ENCODE data around the gene NCK1.
"Not testable (repeated sequence)": the region's sequence is repeated elsewhere in the genome, so short reads cannot be mapped to it uniquely, and the experiment has no call there.

NCK1 gene

DNA sequence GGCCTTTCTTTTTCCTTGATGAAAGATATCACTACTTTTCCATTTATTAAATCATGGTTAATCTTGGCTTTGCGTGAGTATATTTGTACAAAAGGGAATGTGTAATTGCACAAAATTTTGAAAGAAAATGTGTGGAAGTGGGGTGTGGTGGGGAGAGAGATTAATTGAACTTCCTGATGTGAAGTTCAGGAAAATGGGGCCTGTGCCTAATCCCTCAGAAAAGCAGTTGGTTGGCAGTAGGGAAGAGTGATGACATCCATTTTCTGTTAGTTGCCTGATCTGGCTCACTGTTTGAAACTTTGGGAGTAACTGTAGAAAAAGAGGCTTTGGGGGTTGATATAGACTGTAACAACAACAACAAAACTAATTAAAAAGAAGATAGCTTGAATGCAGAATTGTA, 85.0 kb downstream of the NCK1 start:
- no peak for DNase-seq (ENCODE audit: low read depth, low spot score)

DNA sequence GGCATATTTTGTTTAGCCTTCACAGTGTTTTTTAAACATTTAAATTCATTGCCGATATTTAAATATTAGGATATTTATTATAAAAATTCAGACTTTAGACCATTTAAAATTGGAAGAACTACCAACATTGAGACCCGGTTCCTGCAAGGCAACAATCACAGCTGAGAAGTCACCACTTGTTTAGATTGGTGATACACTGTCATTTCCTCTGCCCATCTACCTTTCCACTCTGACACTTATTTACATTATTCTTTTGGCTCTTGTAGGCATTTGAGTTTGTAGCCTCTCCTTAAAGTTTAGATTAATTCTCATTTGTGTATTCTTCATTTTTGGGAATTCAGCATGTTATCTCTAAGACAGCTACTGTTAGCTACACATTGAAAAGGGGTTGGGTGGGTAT, 85.5 kb downstream of the NCK1 start:
- DNase-seq (ENCODE audit: low read depth, low spot score): no peak

GRCh38 chr3:136949146-136949545, 87.1 kb downstream of the NCK1 start:
- DNase-seq (ENCODE audit: low read depth, low spot score): no peak

DNA sequence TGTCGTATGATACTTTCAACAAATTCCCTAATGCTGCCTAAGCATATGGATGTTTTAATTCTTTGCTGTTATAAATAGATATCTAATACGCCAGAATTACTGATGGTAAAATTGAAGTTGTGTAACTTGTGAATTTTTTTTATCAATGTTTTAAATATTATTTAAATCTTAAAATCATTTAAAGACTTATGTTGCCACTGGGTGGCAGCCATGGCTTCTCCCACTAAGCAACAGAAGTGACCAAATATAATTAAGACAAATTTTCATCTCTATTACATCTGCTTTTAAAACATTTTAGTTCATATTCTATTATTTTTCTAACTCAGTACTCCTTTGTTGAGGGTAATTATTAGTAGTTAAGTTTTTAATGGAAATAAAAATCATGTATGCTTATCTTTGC, 87.7 kb downstream of the NCK1 start:
- DNase-seq (ENCODE audit: low read depth, low spot score): no peak

- DNase-seq (ENCODE audit: low read depth, low spot score): no peak
Measured at GRCh38 chr3:136950623-136951022, 88.6 kb downstream of the NCK1 start.

- DNase-seq (ENCODE audit: low read depth, low spot score): no peak
Measured at GRCh38 chr3:136952292-136952691, 90.3 kb downstream of the NCK1 start.

DNA sequence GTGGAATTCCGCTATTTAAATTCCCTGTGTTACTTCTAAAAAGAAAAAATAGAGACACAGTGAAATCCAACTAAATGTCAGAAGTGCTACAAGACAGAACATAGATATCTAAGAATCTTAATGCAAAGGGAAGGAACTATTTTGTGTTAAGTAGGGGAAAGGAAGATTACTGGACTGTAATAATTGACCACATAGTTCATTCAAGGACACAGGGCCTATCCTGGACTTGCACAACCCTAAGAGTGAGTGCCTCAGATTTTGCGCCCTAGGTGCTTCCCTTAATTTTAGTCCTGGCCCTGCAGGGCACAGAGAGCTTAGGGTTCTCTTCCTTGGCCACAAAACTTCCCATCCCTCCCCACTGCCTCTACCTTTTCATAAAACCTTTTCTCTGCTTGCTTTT, 92.2 kb downstream of the NCK1 start:
- no peak for DNase-seq (ENCODE audit: low read depth, low spot score)

- no peak for DNase-seq (ENCODE audit: low read depth, low spot score)
Measured at GRCh38 chr3:136954980-136955780, 93.2 kb downstream of the NCK1 start.

GRCh38 chr3:136955813-136956212, 93.8 kb downstream of the NCK1 start:
- peak; percentile 12 for DNase-seq (ENCODE audit: low read depth, low spot score)

GRCh38 chr3:136956971-136957370, 95.0 kb downstream of the NCK1 start:
- no peak for DNase-seq (ENCODE audit: low read depth, low spot score)

DNA sequence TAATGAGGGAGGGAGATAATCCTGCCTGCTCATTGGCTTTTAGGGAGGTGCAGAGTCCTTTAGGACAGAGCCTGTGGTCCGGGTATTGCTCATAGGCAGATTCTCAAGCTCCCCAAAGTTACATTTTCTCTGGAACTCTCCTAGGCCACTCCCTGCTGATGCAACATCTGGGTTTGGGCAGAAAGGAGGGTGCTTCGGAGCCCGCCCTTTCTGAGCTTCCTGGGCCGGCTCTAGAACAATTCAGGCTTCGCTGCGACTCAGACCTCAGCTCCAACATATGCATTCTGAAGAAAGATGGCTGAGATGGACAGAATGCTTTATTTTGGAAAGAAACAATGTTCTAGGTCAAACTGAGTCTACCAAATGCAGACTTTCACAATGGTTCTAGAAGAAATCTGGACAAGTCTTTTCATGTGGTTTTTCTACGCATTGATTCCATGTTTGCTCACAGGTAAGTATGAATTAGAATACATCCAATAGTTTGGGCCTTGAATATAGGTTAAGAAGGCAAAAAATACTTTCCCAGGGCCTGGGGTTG, 95.8 kb downstream of the NCK1 start, which contains the start of gene IL20RB:
Gene IL20RB, plus strand, starts transcription at position 233 of the 538 bp plus-strand sequence. Its CDS starts 131 bp downstream, at position 364.
- no peak for DNase-seq (ENCODE audit: low read depth, low spot score)

DNA sequence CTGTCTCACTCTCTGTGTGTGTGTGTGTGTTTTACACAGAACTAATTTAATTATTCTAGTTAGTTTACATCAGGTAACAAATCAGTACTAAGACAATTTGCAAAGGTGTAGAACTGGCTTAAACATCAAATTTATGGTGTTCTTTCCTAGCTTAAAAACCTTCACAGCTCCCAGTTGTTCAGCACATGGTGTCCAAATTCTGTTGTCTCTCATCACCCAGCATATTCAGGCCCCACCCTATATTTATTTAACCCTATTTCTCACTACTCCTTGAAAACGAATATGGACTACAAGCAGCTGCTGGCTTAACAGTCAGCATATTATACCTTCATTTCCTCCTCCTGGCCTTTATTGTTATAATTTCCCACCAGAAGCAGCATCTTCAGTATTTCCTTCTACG, 96.9 kb downstream of the NCK1 start:
- DNase-seq (ENCODE audit: low read depth, low spot score): no peak

DNA sequence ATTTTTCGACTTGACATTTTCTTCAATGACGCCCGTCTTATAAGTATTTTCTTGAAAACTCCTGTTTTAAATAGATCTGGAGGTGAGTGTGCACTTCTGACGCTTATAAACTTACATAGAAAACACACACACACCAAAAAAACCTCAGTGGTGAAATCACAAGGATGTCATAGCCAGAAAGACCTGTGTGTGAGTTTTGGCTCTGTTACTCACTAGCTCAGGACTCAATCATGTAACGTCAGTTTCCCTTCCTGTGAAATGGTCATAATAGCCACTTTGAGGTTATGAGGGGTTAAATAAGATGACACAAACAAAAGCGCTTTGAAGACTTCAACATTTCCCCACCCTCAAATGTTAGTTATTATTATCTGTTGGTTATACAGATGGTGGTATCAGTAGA, 97.6 kb downstream of the NCK1 start:
- no peak for DNase-seq (ENCODE audit: low read depth, low spot score)

- no peak for DNase-seq (ENCODE audit: low read depth, low spot score)
Measured at GRCh38 chr3:136960838-136961836, 99.1 kb downstream of the NCK1 start.

DNA sequence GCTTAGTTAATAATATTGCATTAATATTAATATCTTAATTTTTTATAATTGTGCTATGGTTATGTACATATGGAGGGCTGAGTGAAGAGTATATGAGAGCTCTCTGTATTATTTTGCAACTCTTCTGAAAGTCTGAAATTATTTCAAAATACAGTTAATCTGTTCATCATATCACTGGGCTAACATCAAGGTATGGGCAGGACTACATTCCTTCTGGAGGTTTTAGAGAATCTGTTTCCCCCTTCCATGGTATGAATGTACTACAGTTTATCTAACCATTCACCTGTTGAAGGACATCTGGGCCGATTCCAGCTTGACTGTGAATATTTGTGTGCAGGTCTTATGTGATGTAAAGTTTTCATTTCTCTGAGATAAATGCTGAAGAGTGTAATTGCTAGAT, 100.9 kb downstream of the NCK1 start:
- no peak for DNase-seq (ENCODE audit: low read depth, low spot score)

- DNase-seq (ENCODE audit: low read depth, low spot score): not testable (repeated sequence)
Measured at GRCh38 chr3:136969539-136969938, 107.5 kb downstream of the NCK1 start.

DNA sequence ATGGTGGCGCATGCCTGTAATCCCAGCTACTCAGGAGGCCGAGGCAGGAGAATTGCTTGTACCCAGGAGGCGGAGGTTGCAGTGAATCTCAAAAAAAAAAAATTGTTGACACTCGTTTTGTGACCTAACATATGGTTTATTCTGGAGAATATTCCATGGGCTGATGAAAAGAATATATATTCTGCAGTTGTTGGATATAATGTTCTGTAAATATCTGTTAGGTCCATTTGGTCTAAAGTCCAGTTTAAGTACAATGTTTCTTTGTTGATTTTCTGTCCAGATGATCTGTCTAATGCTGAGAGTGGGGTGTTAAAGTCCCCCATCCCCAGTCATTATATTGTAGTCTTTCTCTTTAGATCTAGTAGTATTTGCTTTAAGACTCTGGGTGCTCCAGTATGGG, 111.3 kb downstream of the NCK1 start:
- DNase-seq (ENCODE audit: low read depth, low spot score): no peak

GRCh38 chr3:136974670-136975069, 112.7 kb downstream of the NCK1 start:
- DNase-seq (ENCODE audit: low read depth, low spot score): no peak

DNA sequence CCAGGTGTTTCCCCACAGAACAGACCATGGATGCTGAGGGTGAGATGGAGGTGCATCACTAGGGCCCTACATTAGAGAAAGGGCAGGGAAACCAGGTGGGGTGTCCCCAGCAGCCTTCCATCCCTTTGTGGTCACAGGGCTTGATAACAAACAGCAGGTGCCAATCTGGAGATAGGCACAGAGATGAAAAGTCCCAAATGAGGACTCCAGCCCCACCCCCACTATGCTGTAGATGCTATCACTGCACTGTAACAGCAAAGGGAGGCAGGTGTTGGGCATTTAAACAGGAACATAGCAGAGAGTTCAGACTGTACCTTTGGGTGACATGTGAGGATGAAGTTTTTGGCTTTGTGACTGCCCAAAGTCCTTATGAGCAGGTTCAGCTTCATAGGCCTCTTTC, 117.2 kb downstream of the NCK1 start:
- DNase-seq (ENCODE audit: low read depth, low spot score): no peak

- no peak for DNase-seq (ENCODE audit: low read depth, low spot score)
Measured at GRCh38 chr3:136979684-136980083, 117.7 kb downstream of the NCK1 start.

DNA sequence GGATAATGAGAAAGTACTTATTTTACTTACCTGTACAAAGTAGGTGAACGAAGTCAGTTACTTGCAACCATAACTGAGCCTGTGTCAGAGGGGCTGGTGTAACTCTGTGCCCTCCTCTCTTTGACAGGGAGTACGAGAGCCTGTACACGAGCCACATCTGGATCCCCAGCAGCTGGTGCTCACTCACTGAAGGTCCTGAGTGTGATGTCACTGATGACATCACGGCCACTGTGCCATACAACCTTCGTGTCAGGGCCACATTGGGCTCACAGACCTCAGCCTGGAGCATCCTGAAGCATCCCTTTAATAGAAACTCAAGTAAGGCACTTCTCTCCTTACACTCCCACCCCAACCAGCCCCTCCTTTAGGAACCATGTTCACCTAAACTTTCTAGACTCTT, 120.0 kb downstream of the NCK1 start:
- DNase-seq (ENCODE audit: low read depth, low spot score): no peak

GRCh38 chr3:136982520-136983138, 120.6 kb downstream of the NCK1 start:
- no peak for DNase-seq (ENCODE audit: low read depth, low spot score)
